ENCODE measurements around the gene PSME1.

PSME1 gene

DNA sequence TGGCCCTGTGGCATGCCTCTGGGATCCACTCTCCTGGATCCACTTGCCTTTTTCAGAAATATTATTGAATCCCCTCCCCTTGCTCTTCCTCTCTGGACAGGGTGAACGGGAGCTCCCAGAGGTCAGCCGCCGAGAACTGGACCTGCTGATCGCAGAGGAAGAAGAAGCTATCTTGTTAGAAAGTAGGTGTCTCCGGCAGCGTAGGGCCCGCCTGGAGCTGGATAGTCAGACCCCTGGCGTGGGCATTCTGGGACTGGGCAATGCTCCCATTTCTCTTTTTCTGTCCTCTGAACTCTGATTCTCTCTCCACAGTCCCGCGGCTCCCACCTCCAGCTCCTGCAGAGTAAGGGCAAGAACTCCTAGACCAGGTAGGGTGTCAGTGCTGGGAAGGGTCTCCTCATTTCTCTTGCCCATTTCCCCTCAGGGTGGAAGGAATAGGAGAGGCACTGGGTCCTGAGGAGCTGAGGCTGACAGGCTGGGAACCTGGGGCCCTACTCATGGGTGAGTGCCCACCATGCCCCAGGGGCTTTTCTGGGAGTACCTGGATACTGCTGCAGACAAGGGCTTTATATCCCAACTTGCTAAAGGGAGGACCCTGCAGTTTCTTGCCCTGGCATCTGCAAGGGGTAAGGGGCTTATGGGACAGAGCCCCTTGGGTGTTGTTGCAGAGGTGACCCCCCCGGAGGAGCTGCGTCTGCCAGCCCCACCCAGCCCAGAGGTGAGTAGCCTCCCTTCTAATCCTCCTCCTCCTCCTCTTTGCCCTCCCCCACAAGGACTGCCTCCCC is 41.2 kb downstream of the PSME1 start:
- Histone ChIP-seq H3K4me3 (no peak overlapping the region), H3K9ac (ENCODE audit: insufficient read length) (no peak overlapping the region), H3K36me3 (ENCODE audit: insufficient read depth, low read length) (peaks cover 27% of the 10 kb centered on the region; the same call in 1 of the 2 replicates), H3K9me3 (ENCODE audit: low read depth, low read length) (no peaks in the 10 kb centered on the region), H3K27ac (no peak overlapping the region)
- TF ChIP-seq EZH2 (IDR thresholded peaks at IDR 0.05) (no peak), FOXP2 (optimal IDR thresholded peaks at IDR 0.05; ENCODE audit: control extremely low read depth, extremely low read length, insufficient read depth) (no peak), POLR2AphosphoS5 (IDR thresholded peaks at IDR 0.05; ENCODE audit: borderline replicate concordance, low read depth, low read length) (no peak)
- DNase-seq (ENCODE audit: low read depth, low spot score), result no peak

DNA sequence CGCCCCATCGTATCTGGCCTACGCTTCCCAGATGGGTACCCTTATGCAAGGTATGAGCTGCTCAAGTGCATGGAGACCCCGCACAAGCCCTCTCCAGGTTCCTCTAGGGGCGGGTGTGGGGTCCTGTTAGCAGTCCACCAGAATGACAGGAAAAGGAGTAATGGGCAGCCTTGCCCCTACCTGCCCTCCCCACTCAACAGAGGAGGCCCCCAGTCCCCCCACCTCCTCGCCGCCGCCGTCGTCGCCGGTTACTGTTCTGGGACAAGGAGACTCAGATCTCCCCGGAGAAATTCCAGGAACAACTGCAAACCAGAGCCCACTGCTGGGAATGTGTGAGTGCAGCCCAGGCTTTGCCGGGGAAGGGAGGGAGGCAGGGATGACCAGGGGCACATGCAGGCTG is 41.9 kb downstream of the PSME1 start:
- TF ChIP-seq FOXP2 (optimal IDR thresholded peaks at IDR 0.05; ENCODE audit: control extremely low read depth, extremely low read length, insufficient read depth) (no peak), EZH2 (IDR thresholded peaks at IDR 0.05) (no peak), POLR2AphosphoS5 (IDR thresholded peaks at IDR 0.05; ENCODE audit: borderline replicate concordance, low read depth, low read length) (no peak)
- H3K27ac ChIP-seq, result no peak overlapping the region
- H3K36me3 ChIP-seq (ENCODE audit: insufficient read depth, low read length), result peaks cover 34% of the 10 kb centered on the region; the same call in 1 of the 2 replicates
- no peak overlapping the region for H3K9ac ChIP-seq (ENCODE audit: insufficient read length)
- no peaks in the 10 kb centered on the region for H3K9me3 ChIP-seq (ENCODE audit: low read depth, low read length)
- DNase-seq (ENCODE audit: low read depth, low spot score), result no peak
- no peak overlapping the region for H3K4me3 ChIP-seq

DNA sequence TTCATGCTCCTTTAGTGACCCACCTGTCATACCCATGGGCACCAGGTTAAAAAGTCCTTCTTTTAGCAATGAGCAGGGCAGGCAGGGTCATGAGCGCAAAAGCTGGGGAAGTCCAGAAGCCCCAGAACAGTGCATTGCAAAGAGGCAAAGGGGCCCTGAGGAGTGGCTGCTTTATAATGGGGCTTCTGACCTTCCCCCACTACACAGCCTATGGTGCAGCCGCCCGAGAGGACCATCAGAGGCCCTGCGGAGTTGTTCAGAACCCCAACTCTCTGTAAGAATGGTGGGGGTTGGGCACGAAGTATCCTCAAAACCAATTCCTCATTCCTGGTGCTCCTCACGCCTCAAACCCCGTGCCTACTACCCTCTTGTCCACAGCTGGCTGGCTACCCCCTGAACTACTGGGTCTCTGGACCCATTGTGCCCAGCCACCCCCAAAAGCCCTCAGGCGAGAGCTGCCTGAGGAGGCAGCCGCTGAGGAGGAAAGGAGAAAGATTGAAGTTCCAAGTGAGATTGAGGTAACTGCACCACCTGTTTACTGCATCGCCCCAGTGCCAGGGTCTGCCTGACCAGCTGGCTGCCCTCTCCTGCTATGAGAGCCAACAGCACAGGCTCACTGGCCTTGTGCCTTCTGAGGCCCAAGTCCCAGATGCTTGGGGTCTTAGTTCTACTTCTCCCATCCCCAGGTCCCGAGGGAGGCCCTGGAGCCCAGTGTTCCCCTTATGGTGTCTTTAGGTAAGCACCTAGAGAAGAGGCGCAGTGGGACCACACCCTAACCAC is 42.6 kb downstream of the PSME1 start:
- Histone ChIP-seq H3K27ac (no peak overlapping the region), H3K9me3 (ENCODE audit: low read depth, low read length) (no peaks in the 10 kb centered on the region), H3K9ac (ENCODE audit: insufficient read length) (no peak overlapping the region), H3K4me3 (no peak overlapping the region), H3K36me3 (ENCODE audit: insufficient read depth, low read length) (peaks cover 41% of the 10 kb centered on the region; the same call in 1 of the 2 replicates)
- TF ChIP-seq POLR2AphosphoS5 (IDR thresholded peaks at IDR 0.05; ENCODE audit: borderline replicate concordance, low read depth, low read length), result no peak
- no peak for TF ChIP-seq FOXP2 (optimal IDR thresholded peaks at IDR 0.05; ENCODE audit: control extremely low read depth, extremely low read length, insufficient read depth)
- DNase-seq (ENCODE audit: low read depth, low spot score), result no peak

DNA sequence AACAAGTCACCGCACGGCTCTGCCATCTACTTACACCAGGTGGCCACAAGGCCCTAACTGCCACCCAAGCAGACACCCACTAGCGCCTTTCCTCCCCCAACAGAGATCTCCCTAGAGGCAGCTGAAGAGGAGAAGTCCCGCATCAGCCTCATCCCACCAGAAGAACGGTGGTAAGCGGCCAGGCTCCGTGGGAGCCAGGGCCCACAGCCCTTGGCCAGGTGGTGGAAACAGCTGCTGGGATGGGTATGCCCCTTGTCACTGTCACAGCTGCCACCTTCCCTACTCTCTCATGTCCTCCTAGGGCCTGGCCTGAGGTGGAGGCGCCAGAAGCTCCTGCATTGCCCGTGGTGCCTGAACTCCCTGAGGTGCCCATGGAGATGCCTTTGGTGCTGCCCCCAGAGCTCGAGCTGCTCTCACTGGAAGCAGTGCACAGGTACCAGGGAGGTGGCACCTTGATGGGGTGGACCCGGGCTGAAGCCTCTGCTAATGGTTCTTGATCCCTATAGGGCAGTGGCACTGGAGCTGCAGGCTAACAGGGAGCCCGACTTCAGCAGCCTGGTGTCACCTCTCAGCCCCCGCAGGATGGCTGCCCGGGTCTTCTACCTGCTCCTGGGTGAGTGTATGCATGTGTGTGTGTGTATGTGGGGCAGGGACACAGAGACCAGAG is 43.4 kb downstream of the PSME1 start:
- H3K36me3 ChIP-seq (ENCODE audit: insufficient read depth, low read length), result peaks cover 47% of the 10 kb centered on the region; the same call in 1 of the 2 replicates
- TF ChIP-seq POLR2AphosphoS5 (IDR thresholded peaks at IDR 0.05; ENCODE audit: borderline replicate concordance, low read depth, low read length) (no peak), FOXP2 (optimal IDR thresholded peaks at IDR 0.05; ENCODE audit: control extremely low read depth, extremely low read length, insufficient read depth) (no peak), EZH2 (IDR thresholded peaks at IDR 0.05) (no peak)
- no peak for DNase-seq (ENCODE audit: low read depth, low spot score)
- H3K27ac ChIP-seq, result no peak overlapping the region
- no peaks in the 10 kb centered on the region for H3K9me3 ChIP-seq (ENCODE audit: low read depth, low read length)
- no peak overlapping the region for H3K4me3 ChIP-seq
- H3K9ac ChIP-seq (ENCODE audit: insufficient read length), result no peak overlapping the region

DNA sequence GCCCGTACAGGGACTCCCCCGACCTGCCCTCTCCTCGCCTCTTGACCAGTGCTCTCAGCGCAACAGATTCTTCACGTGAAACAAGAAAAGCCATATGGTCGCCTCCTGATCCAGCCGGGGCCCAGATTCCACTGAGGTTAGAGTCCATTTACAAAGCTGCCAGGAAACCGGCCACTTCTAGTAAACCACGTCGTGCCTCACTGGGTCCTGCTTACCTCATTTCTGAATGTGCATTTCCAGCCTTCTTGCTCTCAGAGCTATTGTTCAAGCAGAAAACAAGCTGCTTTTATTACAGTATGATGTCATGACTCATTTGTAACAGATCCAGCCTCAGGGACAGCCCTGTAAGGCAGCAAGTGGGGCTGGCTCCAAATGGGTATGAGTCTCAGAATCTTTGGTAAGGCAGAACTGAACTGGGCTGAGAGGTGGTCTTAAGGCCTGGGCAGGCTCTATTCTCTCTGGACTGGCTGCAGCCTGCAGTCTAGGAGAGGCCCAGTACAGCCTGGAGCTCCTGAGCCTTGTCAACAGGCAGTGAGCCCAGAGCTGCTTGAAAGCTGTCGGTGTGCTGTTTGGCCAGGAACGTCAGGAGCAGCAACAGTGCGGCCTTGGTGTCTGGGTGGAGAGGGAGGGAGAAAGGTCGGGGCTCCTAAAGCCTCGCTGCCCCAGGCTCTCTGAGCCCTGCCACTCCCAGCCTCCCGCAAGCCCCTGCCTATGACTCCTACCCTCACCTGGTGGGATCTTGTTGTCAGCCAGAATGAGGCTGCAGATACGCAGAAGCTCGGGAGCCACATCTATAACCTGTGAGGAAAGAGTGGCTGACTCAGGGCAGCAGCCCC is 44.2 kb downstream of the PSME1 start:
- DNase-seq (ENCODE audit: low read depth, low spot score), result no peak
- no peak overlapping the region for H3K4me3 ChIP-seq
- TF ChIP-seq POLR2AphosphoS5 (IDR thresholded peaks at IDR 0.05; ENCODE audit: borderline replicate concordance, low read depth, low read length) (no peak), FOXP2 (optimal IDR thresholded peaks at IDR 0.05; ENCODE audit: control extremely low read depth, extremely low read length, insufficient read depth) (no peak), EZH2 (IDR thresholded peaks at IDR 0.05) (no peak)
- no peak overlapping the region for H3K9ac ChIP-seq (ENCODE audit: insufficient read length)
- H3K27ac ChIP-seq, result no peak overlapping the region
- peaks cover 54% of the 10 kb centered on the region; the same call in 1 of the 2 replicates for H3K36me3 ChIP-seq (ENCODE audit: insufficient read depth, low read length)
- no peaks in the 10 kb centered on the region for H3K9me3 ChIP-seq (ENCODE audit: low read depth, low read length)

DNA sequence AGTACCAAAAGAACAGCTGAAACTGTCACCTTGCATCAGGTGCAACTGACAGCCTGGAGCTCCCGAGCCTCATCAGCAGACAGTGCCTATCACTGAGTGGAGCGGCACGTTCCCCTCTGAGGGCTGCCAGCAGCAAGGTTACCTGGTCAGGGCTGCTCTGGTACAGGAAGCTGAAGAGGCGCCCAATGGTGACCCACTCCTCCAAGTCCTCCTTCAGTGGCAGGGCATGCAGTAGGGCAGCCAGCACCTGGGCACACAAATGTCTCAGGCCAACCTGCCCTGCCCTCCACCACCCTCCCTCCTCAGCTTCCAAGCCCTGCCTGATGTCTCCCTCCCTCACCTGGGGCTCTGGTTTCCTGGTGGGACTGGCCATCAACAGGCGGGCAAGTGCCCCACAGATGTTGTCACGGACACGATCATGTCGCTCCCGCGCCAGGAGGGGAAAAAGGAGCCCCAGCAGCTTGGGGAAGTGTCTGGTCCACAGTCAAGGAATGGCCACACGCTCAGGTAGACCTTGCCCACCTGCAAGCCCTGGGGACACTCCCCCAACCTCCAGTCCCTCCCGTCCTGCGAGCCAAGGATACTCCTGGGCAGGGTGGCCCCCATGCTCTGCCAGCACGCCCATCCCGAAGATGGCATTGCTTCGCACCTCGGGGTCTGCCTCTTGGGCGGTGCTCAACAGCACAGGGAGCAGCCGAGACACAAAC is 45.5 kb downstream of the PSME1 start:
- H3K27ac ChIP-seq, result no peak overlapping the region
- no peak for DNase-seq (ENCODE audit: low read depth, low spot score)
- peaks cover 68% of the 10 kb centered on the region for H3K36me3 ChIP-seq (ENCODE audit: insufficient read depth, low read length)
- no peaks in the 10 kb centered on the region for H3K9me3 ChIP-seq (ENCODE audit: low read depth, low read length)
- no peak overlapping the region for H3K9ac ChIP-seq (ENCODE audit: insufficient read length)
- H3K4me3 ChIP-seq, result no peak overlapping the region
- TF ChIP-seq FOXP2 (optimal IDR thresholded peaks at IDR 0.05; ENCODE audit: control extremely low read depth, extremely low read length, insufficient read depth), result no peak
- no peak for TF ChIP-seq POLR2AphosphoS5 (IDR thresholded peaks at IDR 0.05; ENCODE audit: borderline replicate concordance, low read depth, low read length)
- TF ChIP-seq EZH2 (IDR thresholded peaks at IDR 0.05), result no peak

Measured in SK-N-MC (cell line).